Stimulated activated naive CD8-positive, alpha-beta T cell treated with anti-CD3 and anti-CD28 coated beads, Interleukin-15, Interleukin-2, amounts not matched to agents 100 U/mL and 50 U/mL, for 24 hours (primary cell): ENCODE data around the gene CPSF6.
A peak's percentile ranks its signal among the peaks of the same experiment; 100 is the strongest.
"Not testable (repeated sequence)": the region's sequence is repeated elsewhere in the genome, so short reads cannot be mapped to it uniquely, and the experiment has no call there.

ENCODE experiments used
- ATAC-seq: fragments of 150-1000 bp; cut with Tn5 transposase; one replicate; pipeline ENCODE4 v1.10.0; 2021
- DNase-seq: peaks from one replicate; pipeline ENCODE4 v3.0.0; 2021

CPSF6 gene

DNA sequence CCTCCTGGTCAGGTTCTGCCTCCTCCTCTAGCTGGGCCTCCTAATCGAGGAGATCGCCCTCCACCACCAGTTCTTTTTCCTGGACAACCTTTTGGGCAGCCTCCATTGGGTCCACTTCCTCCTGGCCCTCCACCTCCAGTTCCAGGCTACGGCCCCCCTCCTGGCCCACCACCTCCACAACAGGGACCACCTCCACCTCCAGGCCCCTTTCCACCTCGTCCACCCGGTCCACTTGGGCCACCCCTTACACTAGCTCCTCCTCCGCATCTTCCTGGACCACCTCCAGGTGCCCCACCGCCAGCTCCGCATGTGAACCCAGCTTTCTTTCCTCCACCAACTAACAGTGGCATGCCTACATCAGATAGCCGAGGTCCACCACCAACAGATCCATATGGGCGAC lies 19.3 kb downstream of the CPSF6 start:
- DNase-seq (no peak), ATAC-seq (no peak)

DNA sequence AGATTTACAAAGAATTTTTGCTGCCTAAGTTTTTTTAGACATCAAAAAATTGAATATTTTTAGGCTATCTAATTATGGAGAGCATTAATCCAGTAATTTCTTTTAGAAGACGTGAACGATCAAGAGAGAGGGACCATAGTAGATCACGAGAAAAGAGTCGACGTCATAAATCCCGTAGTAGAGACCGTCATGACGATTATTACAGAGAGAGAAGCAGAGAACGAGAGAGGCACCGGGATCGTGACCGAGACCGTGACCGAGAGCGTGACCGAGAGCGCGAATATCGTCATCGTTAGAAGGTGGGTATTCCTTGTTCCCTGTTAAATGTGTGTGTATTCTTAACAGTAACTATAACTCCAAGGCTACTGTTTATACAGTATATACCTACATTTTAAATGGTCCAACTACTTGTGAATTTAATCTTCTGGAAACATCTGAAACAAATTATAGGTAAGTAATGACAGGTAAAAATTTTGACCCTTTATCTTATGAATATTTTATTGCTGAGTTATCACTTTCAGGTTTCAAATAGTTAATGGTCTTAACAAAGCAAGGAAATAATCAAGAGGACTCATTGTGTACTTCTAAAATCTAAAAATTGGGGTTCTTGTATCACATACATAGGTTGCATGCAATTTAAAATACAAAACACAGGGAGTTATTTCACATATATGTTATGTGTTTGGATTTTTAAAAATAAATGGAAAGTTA lies 23.1 kb downstream of the CPSF6 start:
- ATAC-seq, result no peak

DNA sequence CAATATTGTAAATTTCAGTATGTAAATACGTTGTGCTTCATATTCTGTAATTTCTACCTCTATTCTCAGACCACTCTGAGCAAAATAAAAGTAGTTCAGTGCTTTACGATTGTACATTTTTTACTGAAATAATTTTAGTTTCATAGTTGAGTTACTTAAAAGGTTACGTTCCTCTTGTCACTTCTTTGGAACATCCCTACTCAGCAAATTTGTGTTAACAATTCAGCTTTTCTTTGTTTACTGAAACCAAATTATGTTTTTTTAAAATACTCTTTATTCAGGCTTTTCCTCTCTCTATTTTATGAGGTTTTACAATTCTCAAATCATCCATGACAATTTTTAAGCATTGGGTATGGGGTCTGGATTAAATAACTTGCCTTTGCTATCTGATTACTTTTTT lies 25.8 kb downstream of the CPSF6 start:
- ATAC-seq, result no peak
- DNase-seq, result no peak

More for the DNA sequence above, 23.1 kb downstream of the CPSF6 start:
- DNase-seq, result no peak

DNA sequence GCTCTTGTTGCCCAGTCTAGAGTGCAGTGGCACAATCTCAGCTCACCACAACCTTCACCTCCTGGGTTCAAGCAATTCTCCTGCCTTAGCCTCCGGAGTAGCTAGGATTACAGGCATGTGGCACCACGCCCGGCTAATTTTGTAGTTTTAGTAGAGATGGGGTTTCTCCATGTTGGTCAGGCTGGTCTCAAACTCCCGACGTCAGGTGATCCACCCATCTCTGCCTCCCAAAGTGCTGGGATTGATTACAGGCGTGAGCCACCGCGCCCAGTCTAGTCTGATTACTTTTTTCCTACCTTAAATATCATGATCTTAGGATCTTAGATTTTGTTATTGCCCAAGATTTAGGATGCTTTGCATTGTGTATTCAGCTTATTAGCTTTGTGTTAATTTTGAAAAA lies 26.3 kb downstream of the CPSF6 start:
- not testable (repeated sequence) for ATAC-seq, DNase-seq

DNA sequence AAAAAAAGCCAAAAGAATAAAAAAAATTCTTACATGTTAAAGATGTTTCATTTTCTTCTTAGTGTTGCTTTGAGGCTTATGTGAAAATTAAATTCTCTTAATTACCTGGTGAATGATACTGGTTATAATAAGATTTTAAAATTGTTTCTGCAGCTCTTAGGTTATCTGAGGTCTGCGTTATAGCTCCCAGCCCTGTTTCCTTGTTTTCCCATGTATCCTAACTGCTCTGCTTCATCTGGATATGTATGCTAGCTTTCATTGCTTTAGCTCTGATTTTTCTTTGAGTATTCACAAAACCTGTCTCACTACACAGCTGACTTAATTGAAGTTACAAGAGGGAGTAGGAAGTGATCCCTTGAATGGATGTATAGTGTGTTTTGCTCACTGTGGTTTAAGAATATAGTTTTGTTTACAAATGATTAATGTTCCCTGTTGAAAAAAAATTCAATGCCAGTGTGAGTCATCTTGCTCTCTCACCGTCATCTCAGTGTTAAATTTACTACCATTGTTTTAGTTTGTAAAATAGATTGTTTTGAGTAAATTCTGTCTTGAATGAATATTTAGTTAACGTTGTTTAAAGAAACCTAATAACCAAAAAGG lies 26.8 kb downstream of the CPSF6 start:
- DNase-seq (no peak), ATAC-seq (no peak)

DNA sequence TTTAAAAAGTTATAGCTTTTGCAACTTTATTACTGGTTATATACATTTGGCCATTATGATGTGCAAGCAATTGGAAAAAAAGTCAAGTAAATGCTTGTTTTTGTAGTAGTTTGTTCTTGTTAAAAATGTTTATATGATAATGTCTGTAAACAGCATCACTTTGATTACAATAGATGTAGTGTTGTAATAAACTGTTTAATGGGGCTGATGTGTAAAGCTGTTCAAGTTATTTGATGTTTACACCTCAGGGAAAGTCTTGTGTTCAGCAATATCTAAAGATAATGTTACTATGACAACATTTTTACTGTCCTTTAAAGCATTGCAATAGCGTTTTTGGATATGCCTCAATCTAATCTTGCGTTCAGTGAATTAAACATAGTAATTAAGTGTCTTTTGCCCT lies 30.4 kb downstream of the CPSF6 start:
- DNase-seq (no peak), ATAC-seq (no peak)

DNA sequence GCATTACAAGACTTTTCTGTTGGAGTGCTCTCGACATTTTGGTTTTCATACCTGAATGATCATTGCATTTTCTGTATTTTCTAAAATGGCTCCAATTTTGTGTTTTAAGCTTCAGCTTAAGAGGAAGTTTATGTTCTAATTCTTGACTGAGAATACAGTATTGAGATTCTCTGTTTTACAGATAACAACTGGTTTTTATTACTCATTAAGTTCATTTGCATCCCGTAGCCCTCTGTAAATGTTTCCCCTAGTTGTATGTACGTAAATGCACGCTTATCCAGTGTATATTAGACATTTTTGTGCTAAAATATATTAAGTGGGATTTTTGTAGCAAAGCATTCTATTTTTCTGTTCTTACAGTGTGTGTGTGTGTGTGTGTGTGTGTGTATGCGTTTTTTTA lies 33.1 kb downstream of the CPSF6 start:
- ATAC-seq, result no peak
- DNase-seq, result no peak

DNA sequence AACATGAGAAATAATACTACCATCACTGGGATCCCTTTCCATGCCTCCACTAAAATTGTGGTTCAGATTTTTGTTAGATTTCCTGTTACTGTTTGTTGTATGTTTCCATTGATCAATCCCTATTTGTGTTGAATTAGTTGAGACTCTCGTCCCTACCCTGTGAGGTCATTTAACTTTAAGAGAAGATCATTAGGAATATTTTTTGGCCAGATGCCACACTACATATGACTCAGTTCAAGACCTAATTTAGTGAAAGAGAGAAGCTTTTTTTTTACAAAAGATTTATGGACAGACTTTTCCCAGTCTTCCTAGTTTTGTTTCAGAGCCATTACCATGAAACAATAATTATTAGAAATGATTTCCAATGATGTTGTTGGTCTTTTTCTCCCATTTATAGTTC lies 35.5 kb downstream of the CPSF6 start:
- no peak for DNase-seq
- ATAC-seq, result no peak

DNA sequence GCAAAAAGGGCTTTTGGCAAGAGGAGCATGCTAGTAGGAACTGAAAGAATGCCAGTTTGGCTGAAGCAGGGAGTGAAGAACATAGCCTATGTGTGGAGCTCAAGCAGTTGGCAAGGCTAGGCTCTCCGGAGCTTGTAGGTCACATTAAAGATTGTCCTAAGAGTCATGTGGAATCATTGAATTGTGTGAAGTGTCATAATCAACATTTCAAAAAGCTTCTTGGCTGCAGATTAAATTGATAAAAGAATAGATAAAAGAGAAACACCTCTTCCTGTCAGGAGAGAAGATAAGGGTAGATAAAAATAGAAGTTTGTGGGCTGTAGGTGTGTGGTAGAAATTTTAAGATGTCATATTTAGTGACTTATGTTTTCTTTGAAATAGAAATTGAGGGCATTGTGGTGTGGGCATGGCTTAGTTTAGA lies 36.1 kb downstream of the CPSF6 start:
- no peak for DNase-seq
- peak; percentile 72 for ATAC-seq

DNA sequence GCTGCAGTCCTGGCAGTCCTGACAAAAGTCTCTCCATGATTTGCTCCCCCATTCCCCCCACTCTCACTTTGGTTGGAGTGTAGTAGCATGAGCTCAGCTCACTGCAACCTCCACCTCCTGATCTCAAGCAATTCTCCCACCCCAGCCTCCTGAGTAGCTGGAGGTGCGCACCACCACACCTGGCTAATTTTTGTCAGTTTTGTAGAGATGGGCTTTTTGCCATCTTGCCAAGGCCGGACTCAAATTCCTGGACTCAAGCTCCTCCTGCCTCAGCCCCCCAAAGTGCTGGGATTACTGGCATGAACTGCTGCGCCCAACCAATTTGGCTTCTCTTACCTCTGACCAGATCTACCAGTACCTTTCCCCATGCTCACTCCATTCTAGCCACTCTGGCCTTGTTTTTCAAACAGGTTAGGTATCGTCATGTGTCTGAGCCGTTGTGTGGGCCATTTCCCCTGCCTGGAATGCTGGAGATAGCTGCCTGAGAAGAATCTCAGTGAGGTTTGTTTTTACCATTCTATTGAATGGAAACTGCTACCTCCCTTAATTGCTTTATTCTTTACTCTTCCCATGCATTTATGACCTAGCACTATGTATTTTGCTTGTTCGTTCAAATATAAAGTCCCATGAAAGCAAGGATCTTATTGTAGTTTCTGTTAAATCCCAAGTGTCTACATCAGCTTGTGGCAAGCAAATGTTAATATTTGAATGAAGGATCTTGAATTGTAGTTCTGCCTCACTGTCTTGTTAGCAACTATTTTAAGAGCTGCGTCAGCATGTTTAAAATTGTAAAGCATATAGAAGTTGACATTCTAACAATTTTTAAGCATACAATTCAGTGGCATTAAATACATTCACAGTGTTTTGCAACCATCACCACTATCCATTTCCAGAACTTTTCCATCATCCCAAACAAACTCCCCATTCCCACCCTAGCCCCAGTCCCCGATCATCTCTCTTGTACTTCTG lies 39.7 kb downstream of the CPSF6 start:
- DNase-seq, result no peak
- no peak for ATAC-seq

DNA sequence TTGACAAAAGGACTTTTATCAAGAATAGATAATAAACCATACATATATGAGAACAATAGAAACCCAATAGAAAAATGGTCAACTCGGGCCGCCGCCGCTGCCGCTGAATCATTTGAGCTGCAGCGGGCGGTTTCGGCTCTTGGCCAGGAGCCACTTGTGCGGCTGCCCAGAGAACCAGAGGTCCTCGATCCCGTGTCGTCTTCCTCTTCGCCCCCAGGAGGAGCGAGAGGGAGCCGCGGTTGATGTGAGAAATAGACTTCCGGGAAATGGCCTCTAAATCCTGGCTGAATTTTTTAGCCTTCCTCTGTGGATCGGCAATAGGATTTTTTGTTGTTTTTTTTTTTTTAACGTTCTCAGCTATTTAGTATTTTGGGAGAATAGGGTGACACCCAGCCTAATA lies 44.8 kb downstream of the CPSF6 start:
- ATAC-seq (no peak), DNase-seq (peak; percentile 56)

DNA sequence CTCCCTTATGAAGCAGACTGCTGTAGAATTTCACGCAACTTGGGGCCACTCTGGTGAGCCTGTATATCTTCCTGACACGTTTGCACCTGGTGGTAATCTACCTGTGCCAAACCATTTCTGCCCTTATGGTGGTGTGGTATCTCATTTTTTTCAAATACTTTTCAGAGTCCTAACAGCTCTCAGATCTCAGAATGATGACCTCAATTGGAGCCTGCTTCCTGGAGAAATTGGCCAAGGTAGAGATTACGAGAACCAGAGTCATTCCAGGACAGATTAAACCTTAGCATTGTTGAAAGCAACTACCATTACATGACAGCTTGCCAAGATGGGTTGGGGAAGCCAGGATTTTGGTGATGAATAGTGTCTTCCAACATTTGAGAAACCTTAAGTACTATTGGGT lies 48.2 kb downstream of the CPSF6 start:
- no peak for DNase-seq
- no peak for ATAC-seq

DNA sequence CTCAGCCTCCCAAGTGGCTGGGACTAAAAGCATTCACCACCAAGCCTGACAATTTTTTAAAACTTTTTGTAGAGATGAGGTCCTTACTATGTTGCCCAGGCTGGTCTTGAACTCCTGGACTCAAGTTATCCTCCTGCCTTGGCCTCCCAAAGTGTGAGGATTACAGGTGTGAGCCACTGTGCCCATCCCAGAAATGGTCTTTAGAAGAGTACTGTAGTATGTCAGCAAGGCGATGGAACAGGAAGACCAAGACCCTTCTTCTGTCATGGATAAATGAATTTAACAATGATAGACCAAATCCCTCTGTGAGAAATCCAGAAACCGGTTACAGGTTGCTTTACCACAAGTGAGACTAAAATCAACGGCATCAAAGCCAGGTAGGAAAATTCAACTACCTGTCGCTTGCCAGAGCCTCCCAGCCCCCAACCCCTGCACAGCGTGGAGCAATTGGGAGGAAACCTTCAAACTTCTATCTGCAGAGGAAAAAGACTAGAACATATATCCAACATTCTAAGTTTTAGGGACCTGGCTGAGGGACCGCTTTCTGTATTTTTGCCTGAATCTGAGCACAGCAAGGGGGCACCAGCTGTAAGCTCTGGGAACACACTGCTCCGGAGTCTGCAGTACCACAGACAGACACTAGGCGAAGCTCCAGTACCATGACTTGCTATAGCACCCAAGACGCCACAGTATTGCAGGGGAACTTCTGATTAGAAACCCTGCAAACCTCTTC lies 51.3 kb downstream of the CPSF6 start:
- DNase-seq (peak; percentile 84), ATAC-seq (peak; percentile 100)

DNA sequence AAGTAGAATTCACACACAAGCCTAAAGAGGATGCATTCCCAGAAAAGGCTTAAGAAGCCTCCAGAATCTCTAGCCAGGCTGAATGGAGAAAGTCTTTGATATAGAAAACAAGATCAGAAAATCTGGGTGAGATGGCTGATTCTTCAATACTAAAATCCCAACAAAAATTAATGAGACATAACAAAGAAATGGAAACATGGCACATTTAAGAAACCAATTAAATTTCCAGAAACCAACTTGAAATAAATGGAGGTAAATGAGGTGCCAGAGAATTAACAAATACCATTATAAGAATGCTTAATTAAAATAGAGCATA lies 51.9 kb downstream of the CPSF6 start:
- no peak for ATAC-seq
- no peak for DNase-seq

DNA sequence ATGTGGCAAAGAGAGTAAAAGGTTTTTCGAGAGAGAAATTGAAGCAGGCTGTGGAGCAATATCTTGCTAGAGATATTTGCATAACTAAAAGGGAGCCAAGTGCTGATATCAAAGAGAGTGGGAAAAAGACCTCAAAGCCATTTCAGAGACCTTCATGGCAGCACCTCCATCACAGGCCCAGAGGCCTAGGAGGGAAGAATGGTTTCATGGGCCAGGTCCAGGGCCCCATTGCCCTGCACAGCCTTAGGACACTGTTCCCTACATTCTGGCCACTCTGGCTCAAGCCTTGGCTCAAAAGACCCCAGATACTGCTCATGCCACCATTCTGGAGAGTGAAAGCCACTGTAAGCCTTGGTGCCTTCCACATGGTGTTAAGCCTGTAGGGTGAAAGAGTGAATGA lies 58.8 kb downstream of the CPSF6 start:
- ATAC-seq, result no peak
- no peak for DNase-seq

DNA sequence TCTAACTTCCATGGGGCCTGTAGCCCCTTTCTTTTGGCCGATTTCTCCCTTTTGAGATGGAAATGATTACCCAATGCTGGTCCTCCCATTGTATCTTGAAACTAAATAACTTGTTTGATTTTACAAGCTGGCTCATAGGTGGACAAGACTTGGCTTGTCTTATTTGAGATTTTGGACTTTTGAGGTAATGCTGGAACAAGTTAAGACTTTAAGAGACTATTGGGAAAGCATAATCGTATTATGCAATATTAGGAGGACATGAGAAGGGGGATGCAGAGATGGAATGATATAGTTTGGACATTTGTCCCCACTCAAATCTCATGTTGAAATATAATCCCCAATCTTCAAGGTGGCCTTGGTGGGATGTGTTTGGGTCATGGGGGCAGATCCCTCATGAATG lies 59.6 kb downstream of the CPSF6 start:
- DNase-seq (no peak), ATAC-seq (no peak)

DNA sequence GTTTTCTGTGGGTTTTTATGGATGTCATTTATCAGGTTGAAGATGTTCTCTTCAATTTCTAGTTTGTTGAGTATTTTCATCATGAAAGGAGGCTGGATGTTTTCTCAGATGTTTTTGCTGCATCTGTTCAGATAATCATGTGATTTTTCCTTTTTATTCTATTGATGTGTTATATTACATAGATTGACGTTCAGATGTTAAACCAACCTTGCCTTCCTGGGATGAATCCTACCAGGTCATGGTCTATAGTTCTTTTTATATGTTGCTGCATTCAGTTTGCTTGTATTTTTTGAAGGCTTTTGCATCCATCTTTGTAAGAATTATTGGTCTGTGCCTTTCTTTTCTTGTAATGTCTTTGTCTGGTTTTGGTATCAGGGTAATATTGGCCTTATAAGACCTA lies 64.9 kb downstream of the CPSF6 start:
- DNase-seq, result no peak
- ATAC-seq, result no peak

DNA sequence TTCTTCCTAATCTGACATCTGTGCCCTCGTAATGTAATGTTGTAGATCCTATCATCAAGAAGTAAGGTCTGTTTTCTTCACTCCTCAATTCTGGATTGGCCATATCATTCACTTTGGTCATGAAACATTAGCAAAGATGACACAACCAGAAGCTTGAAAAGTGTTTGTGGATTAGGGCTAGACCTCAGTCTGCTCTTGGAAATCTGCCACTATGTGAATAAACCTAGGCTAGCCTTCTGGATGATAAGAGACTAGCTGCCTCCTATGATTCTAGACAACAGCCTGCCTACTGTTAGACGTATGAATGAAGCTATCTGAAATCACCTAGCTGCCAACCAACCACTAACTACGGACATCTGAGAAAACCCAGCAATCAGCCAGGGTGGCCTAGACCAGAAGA lies 70.1 kb downstream of the CPSF6 start:
- DNase-seq (no peak), ATAC-seq (no peak)

DNA sequence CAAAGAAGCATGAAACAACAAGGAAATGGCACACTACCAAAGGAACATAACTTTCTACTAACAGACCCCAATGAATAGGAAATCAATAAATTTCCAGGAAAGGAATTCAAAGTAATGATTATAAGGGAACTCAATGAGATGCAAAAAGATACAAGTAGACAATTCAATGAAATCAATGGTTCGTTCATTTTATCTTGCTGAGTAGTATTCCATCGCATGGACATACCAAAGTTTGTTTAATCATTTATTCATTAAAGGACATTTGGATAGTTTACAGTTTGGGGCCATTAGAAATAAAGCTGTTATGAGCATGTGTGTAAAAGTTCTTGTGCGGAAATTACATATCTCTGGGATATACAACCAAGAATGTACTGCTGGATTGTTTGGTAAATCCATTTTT lies 73.8 kb downstream of the CPSF6 start:
- DNase-seq, result no peak
- no peak for ATAC-seq

DNA sequence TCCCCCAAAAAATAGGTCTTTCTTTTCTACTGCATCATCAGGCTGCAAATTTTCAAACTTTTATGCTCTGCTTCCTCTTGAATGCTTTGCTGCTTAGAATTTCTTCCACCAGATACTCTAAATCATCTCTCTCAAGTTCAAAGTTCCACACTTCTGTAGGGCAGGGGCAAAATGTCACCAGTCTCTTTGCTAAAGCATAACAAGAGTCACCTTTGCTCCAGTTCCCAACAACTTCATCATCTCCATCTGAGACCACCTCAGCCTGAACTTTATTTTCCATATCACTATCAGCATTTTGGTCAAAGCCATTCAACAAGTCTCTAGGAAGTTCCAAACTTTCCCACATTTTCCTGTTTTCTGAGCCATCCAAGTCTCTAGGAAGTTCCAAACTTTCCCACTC lies 77.4 kb downstream of the CPSF6 start:
- not testable (repeated sequence) for DNase-seq, ATAC-seq

DNA sequence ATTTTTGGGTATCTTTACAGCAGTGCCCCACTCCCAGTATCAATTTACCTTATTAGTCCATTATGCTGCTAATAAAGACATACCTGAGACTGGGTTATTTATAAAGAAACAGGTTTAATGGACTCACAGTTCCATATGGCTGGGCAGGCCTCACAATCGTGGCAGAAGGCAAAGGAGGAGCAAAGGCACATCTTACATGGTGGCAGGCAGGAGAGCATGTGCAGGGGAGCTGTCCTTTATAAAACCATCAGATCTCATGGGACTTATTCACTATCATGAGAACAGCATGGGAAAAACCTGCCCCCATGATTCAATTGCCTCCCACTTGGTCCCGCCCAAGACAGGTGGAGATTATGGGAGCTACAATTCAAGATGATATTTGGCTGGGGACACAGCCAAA lies 77.9 kb downstream of the CPSF6 start:
- not testable (repeated sequence) for DNase-seq, ATAC-seq

DNA sequence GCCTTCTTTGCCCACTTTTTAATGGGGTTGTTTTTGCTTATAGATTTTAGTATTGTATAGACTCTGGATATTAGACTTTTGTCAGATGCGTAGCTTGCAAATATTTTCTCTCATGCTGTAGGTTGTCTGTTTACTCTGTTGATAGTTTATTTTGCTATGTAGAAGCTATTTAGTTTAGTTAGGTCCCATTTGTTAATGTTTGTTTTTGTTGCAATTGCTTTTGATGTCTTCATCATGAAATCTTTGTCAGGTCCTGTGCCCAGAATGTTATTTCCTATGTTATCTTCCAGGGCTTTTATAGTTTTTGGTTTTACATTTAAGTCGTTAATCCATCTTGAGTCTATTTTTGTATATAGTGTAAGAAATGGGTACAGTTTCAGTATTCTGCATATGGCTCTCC lies 78.9 kb downstream of the CPSF6 start:
- ATAC-seq, result no peak
- DNase-seq, result no peak

DNA sequence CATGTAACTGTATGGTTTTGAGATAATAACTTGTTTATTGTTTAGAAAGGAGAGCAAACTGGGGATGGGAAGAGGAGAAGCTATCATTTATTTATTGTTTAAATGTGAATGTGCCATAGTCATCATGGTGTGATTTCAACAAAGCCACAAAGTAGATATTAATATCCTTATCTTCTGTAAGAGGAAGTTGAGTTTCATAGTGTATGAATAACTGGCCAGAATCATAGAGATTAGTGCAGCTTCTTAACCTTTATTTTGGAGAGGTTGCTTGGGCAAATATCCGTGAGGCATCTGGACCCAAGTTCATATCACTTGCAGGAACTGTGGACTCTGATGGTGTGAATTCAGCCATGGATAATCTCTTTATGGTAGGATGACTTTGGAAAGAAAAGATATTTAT lies 82.0 kb downstream of the CPSF6 start:
- no peak for ATAC-seq
- no peak for DNase-seq
